DOHH2 (cell line): ENCODE results near the gene KCNK18.
"Not testable (repeated sequence)": the region's sequence is repeated elsewhere in the genome, so short reads cannot be mapped to it uniquely, and the experiment has no call there.

Experiments
- H3F3A ChIP-seq: fragments of 200-600 bp; sonication (generic), shearing (Covaris generic); 2 replicates; pipeline ENCODE4 v1.6.0; 2016; ENCODE audit warnings: antibody characterized with exemption, mild to moderate bottlenecking; ENCODE audit not compliant: control insufficient read depth, insufficient read depth
- H3K27ac ChIP-seq: fragments of 200-600 bp; sonication (generic); 2 replicates; pipeline ENCODE4 v1.5.1; 2014; ENCODE audit warnings: low read depth, mild to moderate bottlenecking, low read length, moderate library complexity
- H3K27me3 ChIP-seq: fragments of 200-600 bp; sonication (generic); 2 replicates; pipeline ENCODE4 v1.6.1; 2014; ENCODE audit warnings: mild to moderate bottlenecking, low read length, mixed read lengths; ENCODE audit not compliant: control insufficient read depth
- H3K36me3 ChIP-seq: fragments of 200-600 bp; sonication (generic); 2 replicates; pipeline ENCODE4 v1.6.1; 2014; ENCODE audit warnings: mild to moderate bottlenecking, low read length, moderate library complexity, mixed read lengths; ENCODE audit not compliant: control insufficient read depth
- H3K4me1 ChIP-seq: fragments of 200-600 bp; sonication (generic); 2 replicates; pipeline ENCODE4 v1.6.1; 2014; ENCODE audit warnings: mild to moderate bottlenecking, low read length, mixed read lengths; ENCODE audit not compliant: control insufficient read depth
- H3K4me2 ChIP-seq: fragments of 200-600 bp; sonication (generic); 2 replicates; pipeline ENCODE4 v1.6.0; 2014; ENCODE audit warnings: mild to moderate bottlenecking, low read length, moderate library complexity
- H3K4me3 ChIP-seq: fragments of 200-600 bp; sonication (generic); 2 replicates; pipeline ENCODE4 v1.5.1; 2014; ENCODE audit warnings: mild to moderate bottlenecking, low read length, mixed read lengths
- H3K79me2 ChIP-seq: fragments of 200-600 bp; sonication (generic); 2 replicates; pipeline ENCODE4 v1.6.1; 2014; ENCODE audit warnings: mild to moderate bottlenecking, low read length, mixed read lengths; ENCODE audit not compliant: control insufficient read depth
- H3K9me2 ChIP-seq: fragments of 200-600 bp; sonication (generic); replicated peaks from 2 replicates; pipeline ENCODE4 v1.6.1; 2014; ENCODE audit warnings: mild to moderate bottlenecking, low read length, mixed read lengths; ENCODE audit not compliant: control insufficient read depth
- H3K9me3 ChIP-seq: fragments of 200-600 bp; sonication (generic); 2 replicates; pipeline ENCODE4 v1.6.1; 2014; ENCODE audit warnings: antibody characterized with exemption, low read length, mixed read lengths; ENCODE audit not compliant: control insufficient read depth, insufficient read depth
- H4K20me1 ChIP-seq: fragments of 200-600 bp; sonication (generic); 2 replicates; pipeline ENCODE4 v1.6.0; 2014; ENCODE audit warnings: low read depth, mild to moderate bottlenecking, antibody characterized with exemption, low read length, moderate library complexity; ENCODE audit not compliant: control insufficient read depth, insufficient read depth
- CTCF ChIP-seq: fragments of 200-600 bp; sonication (generic); IDR thresholded peaks from one replicate; pipeline ENCODE4 v1.5.1; 2014; ENCODE audit warnings: antibody characterized with exemption, mild to moderate bottlenecking, low read depth, low read length; ENCODE audit not compliant: poor library complexity, severe bottlenecking
- EZH2phosphoT487 ChIP-seq: fragments of 200-600 bp; sonication (generic); IDR thresholded peaks from 2 replicates; pipeline ENCODE4 v1.6.1; 2017; ENCODE audit warnings: borderline replicate concordance, mild to moderate bottlenecking, antibody characterized with exemption, low read length, moderate library complexity, mixed read lengths

Gene KCNK18

GRCh38 chr10:117184296-117184695 lies 13.0 kb upstream of the KCNK18 start:
- H3K4me2 ChIP-seq, result no peak overlapping the region
- H3K9me2 ChIP-seq, result no peaks in the 10 kb centered on the region
- H3K27me3 ChIP-seq, result peaks cover 10% of the 10 kb centered on the region; the same call in 1 of the 2 replicates
- no peak overlapping the region for H3K4me3 ChIP-seq
- H3F3A ChIP-seq, result no peaks in the 10 kb centered on the region
- H3K27ac ChIP-seq, result no peak overlapping the region
- no peaks in the 10 kb centered on the region for H3K79me2 ChIP-seq
- no peaks in the 10 kb centered on the region; the same call in 1 of the 2 replicates for H3K9me3 ChIP-seq
- H3K36me3 ChIP-seq, result no peaks in the 10 kb centered on the region
- peaks cover 8% of the 10 kb centered on the region for H3K4me1 ChIP-seq
- no peak for TF ChIP-seq CTCF
- no peak for TF ChIP-seq EZH2phosphoT487
- no peaks in the 10 kb centered on the region for H4K20me1 ChIP-seq

- H3F3A ChIP-seq, result no peaks in the 10 kb centered on the region
- TF ChIP-seq CTCF (no peak), EZH2phosphoT487 (no peak)
- H3K4me3 ChIP-seq, result no peak overlapping the region
- peaks cover 8% of the 10 kb centered on the region for H3K4me1 ChIP-seq
- H3K27ac ChIP-seq, result no peak overlapping the region
- no peaks in the 10 kb centered on the region for H3K9me2 ChIP-seq
- no peaks in the 10 kb centered on the region for H4K20me1 ChIP-seq
- no peaks in the 10 kb centered on the region; the same call in 1 of the 2 replicates for H3K9me3 ChIP-seq
- no peak overlapping the region for H3K4me2 ChIP-seq
- no peaks in the 10 kb centered on the region for H3K36me3 ChIP-seq
- peaks cover 10% of the 10 kb centered on the region; the same call in 1 of the 2 replicates for H3K27me3 ChIP-seq
- H3K79me2 ChIP-seq, result no peaks in the 10 kb centered on the region
These were observed 12.5 kb upstream of the KCNK18 start for GRCh38 chr10:117184821-117185220.

GRCh38 chr10:117185817-117186216 lies 11.5 kb upstream of the KCNK18 start:
- not testable (repeated sequence) for H3K36me3 ChIP-seq, H3K4me2 ChIP-seq, H3K79me2 ChIP-seq

GRCh38 chr10:117186832-117187615 lies 10.3 kb upstream of the KCNK18 start:
- Histone ChIP-seq H3K4me2 (no peak overlapping the region), H3K36me3 (no peaks in the 10 kb centered on the region), H3K79me2 (no peaks in the 10 kb centered on the region), H4K20me1 (no peaks in the 10 kb centered on the region), H3K9me2 (no peaks in the 10 kb centered on the region), H3K27ac (no peak overlapping the region), H3K4me1 (peaks cover 8% of the 10 kb centered on the region), H3K27me3 (peaks cover 7% of the 10 kb centered on the region; the same call in 1 of the 2 replicates), H3K4me3 (no peak overlapping the region), H3K9me3 (no peaks in the 10 kb centered on the region; the same call in 1 of the 2 replicates), H3F3A (no peaks in the 10 kb centered on the region)
- TF ChIP-seq EZH2phosphoT487 (no peak), CTCF (no peak)

More at GRCh38 chr10:117185817-117186216, 11.5 kb upstream of the KCNK18 start:
- H3K4me3 ChIP-seq, H3K9me2 ChIP-seq, H3K4me1 ChIP-seq, H3F3A ChIP-seq, H3K27me3 ChIP-seq, H4K20me1 ChIP-seq, H3K9me3 ChIP-seq, H3K27ac ChIP-seq: not testable (repeated sequence)
